Tibial artery (tissue), 4 donors: ENCODE data around the gene TIMM17A.
"Not testable (repeated sequence)": the region's sequence is repeated elsewhere in the genome, so short reads cannot be mapped to it uniquely, and the experiment has no call there.

ENCODE experiments used
- DNase-seq, 2 donors: peaks; one replicate each; pipeline ENCODE4 v3.0.0-alpha.2; 2019
- H3K27ac ChIP-seq, 2 donors: fragments of 200-600 bp; sonication (generic) in 1 of 2; 1 replicate in 1 of 2; 2 replicates in 1 of 2; pipeline ENCODE4 v1.5.1; 2018 to 2019; ENCODE audit warnings: mild to moderate bottlenecking in 1 of 2
- H3K27me3 ChIP-seq, 2 donors: fragments of 200-600 bp; sonication (generic) in 1 of 2; one replicate each; pipeline versions ENCODE4 v1.5.1 to v1.6.0; 2016 to 2019
- H3K36me3 ChIP-seq, 3 donors: fragments of 200-600 bp; sonication (generic) in 2 of 3; one replicate each; pipeline ENCODE4 v1.5.1; 2016 to 2019; ENCODE audit warnings: mild to moderate bottlenecking in 2 of 3
- H3K4me1 ChIP-seq, 4 donors: fragments of 200-600 bp; sonication (generic) in 2 of 4; 1 replicate in 3 of 4; 2 replicates in 1 of 4; pipeline ENCODE4 v1.5.1; 2016 to 2019
- H3K4me3 ChIP-seq, 2 donors: fragments of 200-600 bp; sonication (generic) in 1 of 2; 1 replicate in 1 of 2; 2 replicates in 1 of 2; pipeline ENCODE4 v1.5.1; 2018 to 2019; ENCODE audit warnings: mild to moderate bottlenecking in 2 of 2
- H3K9me3 ChIP-seq, 3 donors: fragments of 200-600 bp; sonication (generic) in 1 of 3; one replicate each; pipeline ENCODE4 v1.5.1; 2016 to 2019
- CTCF ChIP-seq, 2 experiments: fragments of 200-600 bp in 1 of 2; fragments of 450-650 bp in 1 of 2; IDR thresholded peaks; one replicate each; pipeline ENCODE4 v1.5.1; 2017 to 2019; ENCODE audit warnings: antibody characterized with exemption in 2 of 2, mild to moderate bottlenecking in 1 of 2, moderate library complexity in 1 of 2
- intact Hi-C: fragments of 100-400 bp; cut with DNase I; formaldehyde crosslinking; loops from one replicate; pipeline ENCODE4 v1.15.0; 2023; ENCODE audit warnings: low total_unique reads

TIMM17A gene

GRCh38 chr1:201955729-201956143 is 433 bp downstream of the TIMM17A start:
- peaks cover 0 to 28% (median 13%) of the 10 kb centered on the region in 4 donors for H3K4me1 ChIP-seq
- intact Hi-C loops: no loop called here

GRCh38 chr1:201958348-201958747 is 3.0 kb downstream of the TIMM17A start:
- Histone ChIP-seq H3K27me3 (no peaks in the 10 kb centered on the region), H3K4me3 (no peak overlapping the region), H3K9me3 (no peaks in the 10 kb centered on the region), H3K27ac (no peak overlapping the region), H3K4me1 (peaks cover 0 to 27% (median 13%) of the 10 kb centered on the region in 4 donors), H3K36me3 (peaks cover 35 to 56% (median 48%) of the 10 kb centered on the region in 3 donors)
- intact Hi-C loops: no loop called here
- no peak for DNase-seq
- no peak for TF ChIP-seq CTCF (IDR thresholded peaks at IDR 0.05)

More at GRCh38 chr1:201955729-201956143, 433 bp downstream of the TIMM17A start:
- peak overlapping the region; percentile 86 to 91 for H3K27ac ChIP-seq
- DNase-seq: no peak
- peak overlapping the region; percentile 69 to 76 for H3K4me3 ChIP-seq
- peaks cover 14 to 30% (median 22%) of the 10 kb centered on the region in 3 donors for H3K36me3 ChIP-seq
- no peaks in the 10 kb centered on the region for H3K27me3 ChIP-seq
- H3K9me3 ChIP-seq: no peaks in the 10 kb centered on the region
- TF ChIP-seq CTCF (IDR thresholded peaks at IDR 0.05): no peak

GRCh38 chr1:201962382-201962781 is 7.1 kb downstream of the TIMM17A start:
- H3K27ac ChIP-seq, intact Hi-C loops, DNase-seq, H3K9me3 ChIP-seq, H3K4me3 ChIP-seq, H3K27me3 ChIP-seq, H3K4me1 ChIP-seq: not testable (repeated sequence)
- H3K36me3 ChIP-seq: peaks cover 65 to 89% (median 77%) of the 10 kb centered on the region in 3 donors

- no peak overlapping the region for H3K4me3 ChIP-seq
- H3K9me3 ChIP-seq: no peaks in the 10 kb centered on the region
- DNase-seq: no peak
- no peak for TF ChIP-seq CTCF (IDR thresholded peaks at IDR 0.05)
- intact Hi-C loops: no loop called here
- H3K36me3 ChIP-seq: peaks cover 62 to 91% (median 63%) of the 10 kb centered on the region in 3 donors
- H3K27ac ChIP-seq: no peak overlapping the region
- H3K27me3 ChIP-seq: no peaks in the 10 kb centered on the region
- H3K4me1 ChIP-seq: peaks cover 0 to 4% (median 0%) of the 10 kb centered on the region in 4 donors
These were observed 9.0 kb downstream of the TIMM17A start for GRCh38 chr1:201964261-201964660.

GRCh38 chr1:201966171-201966570 is 10.9 kb downstream of the TIMM17A start:
- no peaks in the 10 kb centered on the region for H3K9me3 ChIP-seq
- no peak for TF ChIP-seq CTCF (IDR thresholded peaks at IDR 0.05)
- no peak overlapping the region for H3K27ac ChIP-seq
- no peak overlapping the region for H3K4me3 ChIP-seq
- DNase-seq: no peak
- H3K27me3 ChIP-seq: no peaks in the 10 kb centered on the region
- H3K36me3 ChIP-seq: peaks cover 70 to 92% (median 77%) of the 10 kb centered on the region in 3 donors
- intact Hi-C loops: no loop called here
- H3K4me1 ChIP-seq: peaks cover 0 to 8% (median 0%) of the 10 kb centered on the region in 4 donors

- intact Hi-C loops: no loop called here
These were observed 13.1 kb downstream of the TIMM17A start for GRCh38 chr1:201968202-201968925.

More at GRCh38 chr1:201968202-201968925, 13.1 kb downstream of the TIMM17A start:
- DNase-seq: no peak
- Histone ChIP-seq H3K27me3 (no peaks in the 10 kb centered on the region), H3K9me3 (no peaks in the 10 kb centered on the region), H3K36me3 (peaks cover 48 to 70% (median 56%) of the 10 kb centered on the region in 3 donors), H3K4me3 (no peak overlapping the region), H3K27ac (no peak overlapping the region), H3K4me1 (peaks cover 0 to 19% (median 6%) of the 10 kb centered on the region in 4 donors)
- TF ChIP-seq CTCF (IDR thresholded peaks at IDR 0.05): no peak
